ENCODE measurements around the gene CBX1.
A peak's percentile ranks its signal among the peaks of the same experiment; 100 is the strongest.
"Not testable (repeated sequence)": the region's sequence is repeated elsewhere in the genome, so short reads cannot be mapped to it uniquely, and the experiment has no call there.

CBX1 gene

DNA sequence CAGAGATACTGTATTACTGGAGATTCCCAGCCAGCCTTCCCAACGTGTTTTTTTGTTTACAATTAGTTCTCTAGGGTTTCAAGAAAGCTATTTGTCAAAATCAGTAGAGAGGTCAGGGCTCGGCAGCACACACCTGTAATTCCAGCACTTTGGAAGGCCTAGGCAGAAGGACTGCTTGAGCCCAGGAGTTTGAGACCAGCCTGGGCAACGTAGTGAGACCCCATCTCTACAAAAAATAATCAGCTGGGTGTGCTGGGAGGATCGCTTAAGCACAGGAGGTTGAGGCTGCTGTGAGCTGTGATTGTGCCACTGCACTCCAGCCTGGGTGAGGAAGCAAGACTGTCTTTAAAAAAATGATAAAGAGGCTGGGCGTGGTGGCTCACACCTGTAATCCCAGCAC is 19.4 kb downstream of the CBX1 start:
- TF ChIP-seq CTCF (IDR thresholded peaks at IDR 0.05; ENCODE audit: low read depth, low read length, missing control alignments), result no peak
- no peak overlapping the region for H3K4me3 ChIP-seq (ENCODE audit: low read depth, low read length)
- no peak for DNase-seq (ENCODE audit: low read depth)

DNA sequence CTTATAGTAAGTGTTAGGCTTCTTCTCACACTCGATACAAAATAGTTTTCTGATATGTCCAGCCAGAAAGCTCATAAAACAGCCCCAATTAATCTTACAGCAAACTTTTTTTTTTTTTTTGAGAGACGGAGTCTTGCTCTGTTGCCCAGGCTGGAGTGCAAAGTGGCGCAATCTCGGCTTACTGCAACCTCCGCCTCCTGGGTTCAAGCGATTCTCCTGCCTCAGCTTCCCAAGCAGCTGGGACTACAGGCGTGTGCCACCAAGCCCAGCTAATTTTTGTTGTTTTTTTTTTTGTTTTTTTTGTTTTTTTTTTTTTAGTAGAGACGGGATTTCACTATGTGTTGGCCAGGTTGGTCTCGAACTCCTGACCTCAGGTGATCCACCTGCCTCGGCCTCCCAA is 24.1 kb downstream of the CBX1 start:
- DNase-seq (ENCODE audit: low read depth); H3K4me3 ChIP-seq (ENCODE audit: low read depth, low read length): not testable (repeated sequence)

- no peak for DNase-seq (ENCODE audit: low read depth)
- H3K4me3 ChIP-seq (ENCODE audit: low read depth, low read length), result no peak overlapping the region
- TF ChIP-seq CTCF (IDR thresholded peaks at IDR 0.05; ENCODE audit: low read depth, low read length, missing control alignments), result peak; percentile 70
These were observed 26.8 kb downstream of the CBX1 start for GRCh38 chr17:48074322-48075081.

GRCh38 chr17:48073566-48074094 is 27.6 kb downstream of the CBX1 start:
- not testable (repeated sequence) for H3K4me3 ChIP-seq (ENCODE audit: low read depth, low read length); DNase-seq (ENCODE audit: low read depth)

- H3K4me3 ChIP-seq (ENCODE audit: low read depth, low read length); DNase-seq (ENCODE audit: low read depth): not testable (repeated sequence)
These were observed 28.5 kb downstream of the CBX1 start for GRCh38 chr17:48072811-48073210.

DNA sequence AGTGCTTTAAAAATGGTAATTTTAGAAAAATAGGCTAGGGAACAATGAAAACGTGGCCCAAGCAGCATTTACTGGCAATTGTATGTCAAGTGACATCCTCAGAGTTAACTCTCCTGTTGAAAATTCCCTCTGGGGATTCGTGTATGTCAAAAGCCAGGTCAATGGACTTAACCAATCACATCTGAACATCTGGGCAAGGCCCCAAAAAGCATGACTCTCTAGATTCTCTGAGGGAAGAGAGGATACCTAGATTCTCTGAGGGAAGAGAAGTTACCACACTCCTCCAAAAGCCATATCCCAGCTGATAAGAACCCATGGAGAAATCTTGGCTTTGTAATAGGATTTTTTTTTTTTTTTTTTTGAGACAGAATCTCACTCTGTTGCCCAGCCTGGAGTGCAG is 29.6 kb downstream of the CBX1 start:
- no peak overlapping the region for H3K4me3 ChIP-seq (ENCODE audit: low read depth, low read length)
- TF ChIP-seq CTCF (IDR thresholded peaks at IDR 0.05; ENCODE audit: low read depth, low read length, missing control alignments), result no peak
- DNase-seq (ENCODE audit: low read depth), result no peak

DNA sequence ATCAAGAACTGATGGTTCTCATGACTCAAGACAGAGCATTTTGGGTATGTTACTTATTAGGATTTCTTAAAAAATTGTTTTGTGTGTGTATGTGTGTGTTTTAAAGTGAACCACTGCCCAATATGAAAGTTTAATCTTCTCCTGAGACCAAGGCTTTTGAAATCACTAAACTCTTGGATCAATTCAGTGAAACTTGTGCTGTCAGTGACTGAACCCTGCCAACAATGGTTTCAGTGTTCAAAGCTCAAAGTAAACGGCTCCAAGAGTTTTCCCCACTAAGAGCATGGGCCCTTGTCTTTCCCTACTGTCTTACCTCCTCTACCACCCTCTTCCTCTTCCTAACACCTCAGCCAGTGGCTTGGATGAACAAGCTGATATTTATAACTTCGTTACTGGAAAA is 31.1 kb downstream of the CBX1 start:
- no peak overlapping the region for H3K4me3 ChIP-seq (ENCODE audit: low read depth, low read length)
- no peak for TF ChIP-seq CTCF (IDR thresholded peaks at IDR 0.05; ENCODE audit: low read depth, low read length, missing control alignments)
- DNase-seq (ENCODE audit: low read depth), result no peak

GRCh38 chr17:48068491-48068961 is 32.8 kb downstream of the CBX1 start:
- no peak overlapping the region for H3K4me3 ChIP-seq (ENCODE audit: low read depth, low read length)
- TF ChIP-seq CTCF (IDR thresholded peaks at IDR 0.05; ENCODE audit: low read depth, low read length, missing control alignments), result peak; percentile 61
- no peak for DNase-seq (ENCODE audit: low read depth)

DNA sequence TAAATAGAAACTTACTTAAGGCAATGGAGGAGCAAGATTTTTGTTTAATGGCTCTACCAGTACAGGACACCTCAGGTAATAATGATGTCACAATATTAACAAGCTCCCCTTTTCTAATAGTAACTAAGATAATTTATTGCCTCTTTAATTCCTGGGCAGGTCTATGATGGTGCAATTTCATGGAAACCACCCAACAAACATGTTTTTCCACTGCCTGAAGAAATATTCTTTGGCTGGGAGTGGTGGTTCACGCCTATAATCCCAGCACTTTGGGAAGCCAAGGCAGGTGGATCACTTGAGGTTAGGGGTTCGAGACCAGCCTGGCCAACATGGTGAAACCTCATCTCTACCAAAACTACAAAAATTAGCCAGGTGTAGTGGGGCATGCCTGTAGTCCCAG is 33.5 kb downstream of the CBX1 start:
- H3K4me3 ChIP-seq (ENCODE audit: low read depth, low read length); DNase-seq (ENCODE audit: low read depth): not testable (repeated sequence)

Data from GM12864 (cell line).